Measurements from ENCODE around the gene TRIM56.

- TF ChIP-seq EZH2 (IDR thresholded peaks at IDR 0.05) (no peak), POLR2AphosphoS5 (IDR thresholded peaks at IDR 0.05; ENCODE audit: borderline replicate concordance, low read depth, low read length) (no peak)
Measured at GRCh38 chr7:101104193-101104713, 19.0 kb downstream of the TRIM56 start.
